ENCODE measurements around the gene SLC27A3.
"Not testable (repeated sequence)": the region's sequence is repeated elsewhere in the genome, so short reads cannot be mapped to it uniquely, and the experiment has no call there.

SLC27A3 gene

DNA sequence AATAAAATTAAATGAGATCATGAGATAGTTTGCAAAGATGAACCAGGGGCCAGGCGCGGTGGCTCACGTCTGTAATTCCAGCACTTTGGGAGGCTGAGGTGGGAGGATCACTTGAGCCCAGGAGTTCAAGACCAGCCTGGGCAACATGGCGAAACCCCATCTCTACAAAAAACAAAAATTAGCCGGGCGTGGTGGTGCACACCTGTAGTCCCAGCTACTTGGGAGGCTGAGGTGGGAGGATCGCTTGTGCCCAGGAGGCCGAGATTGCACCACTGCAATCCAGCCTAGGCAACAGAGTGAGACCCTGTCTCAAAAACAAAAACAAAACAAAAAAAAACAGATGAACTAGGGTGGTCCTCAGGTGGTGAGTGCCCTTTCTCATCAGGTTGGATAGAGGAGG lies 7.4 kb downstream of the SLC27A3 start:
- DNase-seq = not testable (repeated sequence)

DNA sequence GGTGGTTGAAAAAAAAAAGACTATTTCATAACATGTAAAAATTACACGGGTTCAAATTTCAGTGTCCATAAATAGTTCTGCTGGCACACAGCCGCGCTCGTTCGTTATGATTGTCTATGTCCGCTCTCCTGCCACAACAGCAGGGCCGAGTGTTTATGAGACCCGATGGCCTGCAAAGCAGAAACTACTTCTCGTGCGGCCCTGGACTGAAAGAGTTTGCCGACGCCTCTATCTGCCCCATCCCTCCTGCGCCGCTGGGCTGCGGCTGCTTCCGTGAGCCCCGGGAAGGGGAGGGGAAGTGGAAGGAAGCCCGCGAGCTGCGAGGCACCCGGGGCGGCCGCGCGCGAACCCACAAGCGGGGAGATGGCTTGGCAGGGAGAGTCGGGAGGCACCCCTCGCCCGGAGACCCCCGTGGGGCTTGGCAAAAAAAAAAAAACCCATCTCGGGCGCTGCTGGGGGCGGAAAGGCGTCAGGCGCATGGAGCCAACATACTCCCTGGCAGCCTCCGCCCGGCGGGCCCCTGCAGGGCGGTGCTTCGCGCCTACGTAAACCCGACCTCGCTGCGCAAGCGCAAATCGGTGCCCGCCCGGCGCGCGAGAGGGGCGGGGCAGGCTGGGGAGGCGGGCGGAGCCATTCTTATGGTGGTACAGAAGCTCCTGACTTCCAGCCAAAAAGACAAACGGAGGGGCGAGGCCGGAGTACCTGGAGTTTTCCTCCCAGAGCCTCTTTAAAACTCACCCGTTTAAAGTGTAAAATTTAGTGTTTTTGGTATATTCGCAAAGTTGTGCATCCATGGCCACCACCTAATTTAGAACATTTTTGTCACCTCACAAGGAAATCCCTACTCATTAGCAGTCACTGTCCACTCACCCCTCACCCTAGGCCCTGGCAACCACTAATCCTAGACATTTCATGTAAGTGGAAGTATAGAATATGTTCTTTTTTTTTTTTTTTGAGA lies 8.3 kb downstream of the SLC27A3 start:
- peak; percentile 95 for DNase-seq

GRCh38 chr1:153786038-153786790 lies 11.0 kb downstream of the SLC27A3 start:
- DNase-seq = no peak

- DNase-seq = no peak
Observed at GRCh38 chr1:153789478-153790034, 14.3 kb downstream of the SLC27A3 start.

DNA sequence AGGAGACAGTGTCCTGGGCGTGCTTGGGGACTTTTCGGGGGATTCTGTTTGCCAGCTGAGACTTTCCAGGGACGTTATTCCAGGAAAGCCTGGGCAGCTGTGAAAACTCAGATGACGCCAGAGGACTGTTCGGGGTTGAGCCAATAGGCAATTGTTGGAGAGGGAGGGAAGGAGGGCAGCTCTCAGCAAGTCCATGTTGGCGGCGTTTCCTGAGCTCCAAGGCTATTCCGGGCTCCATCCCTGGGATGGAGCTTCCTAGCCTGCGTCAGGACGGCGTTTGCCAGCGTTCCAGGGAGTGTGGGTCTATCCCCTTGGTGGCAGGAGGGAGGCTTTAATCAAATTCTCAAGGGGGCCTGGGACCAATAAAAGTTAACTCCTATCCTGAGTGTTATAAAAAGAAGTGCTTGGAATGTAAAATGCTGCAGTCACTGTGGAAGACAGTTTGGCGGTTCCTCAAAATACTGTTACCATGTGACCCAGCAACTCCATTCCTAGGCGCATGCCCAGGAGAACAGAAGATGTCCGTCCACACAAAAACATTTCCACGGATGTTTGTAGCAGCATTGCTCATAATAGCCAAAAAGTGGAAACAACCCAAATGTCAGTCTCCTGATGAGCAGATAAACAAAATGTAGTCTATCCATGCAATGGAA lies 15.2 kb downstream of the SLC27A3 start:
- no peak for DNase-seq

GRCh38 chr1:153790966-153791647 lies 15.9 kb downstream of the SLC27A3 start:
- peak; percentile 77 for DNase-seq

GRCh38 chr1:153791648-153792253 lies 16.5 kb downstream of the SLC27A3 start:
- DNase-seq = peak; percentile 27

DNA sequence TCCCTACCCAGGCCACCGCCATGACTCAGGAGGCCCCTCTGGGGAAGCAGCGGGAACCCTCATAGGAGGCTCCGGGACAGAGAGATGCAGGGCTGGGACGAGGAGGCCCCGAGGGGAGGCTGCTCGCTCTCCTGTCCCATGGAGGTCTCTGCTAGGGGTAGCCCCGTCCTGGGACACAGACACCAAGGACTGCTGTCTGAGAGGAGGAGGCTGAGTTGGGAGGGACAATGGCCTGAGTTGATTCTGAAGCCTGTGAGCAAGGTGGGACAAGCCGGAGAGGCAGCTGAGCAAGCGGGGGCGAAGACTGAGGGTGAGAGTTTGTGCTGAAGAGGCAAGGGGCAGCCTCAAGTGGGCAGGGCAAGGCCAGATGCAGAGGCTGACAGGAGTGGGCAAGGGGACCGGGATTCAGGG lies 17.4 kb downstream of the SLC27A3 start:
- no peak for DNase-seq

DNA sequence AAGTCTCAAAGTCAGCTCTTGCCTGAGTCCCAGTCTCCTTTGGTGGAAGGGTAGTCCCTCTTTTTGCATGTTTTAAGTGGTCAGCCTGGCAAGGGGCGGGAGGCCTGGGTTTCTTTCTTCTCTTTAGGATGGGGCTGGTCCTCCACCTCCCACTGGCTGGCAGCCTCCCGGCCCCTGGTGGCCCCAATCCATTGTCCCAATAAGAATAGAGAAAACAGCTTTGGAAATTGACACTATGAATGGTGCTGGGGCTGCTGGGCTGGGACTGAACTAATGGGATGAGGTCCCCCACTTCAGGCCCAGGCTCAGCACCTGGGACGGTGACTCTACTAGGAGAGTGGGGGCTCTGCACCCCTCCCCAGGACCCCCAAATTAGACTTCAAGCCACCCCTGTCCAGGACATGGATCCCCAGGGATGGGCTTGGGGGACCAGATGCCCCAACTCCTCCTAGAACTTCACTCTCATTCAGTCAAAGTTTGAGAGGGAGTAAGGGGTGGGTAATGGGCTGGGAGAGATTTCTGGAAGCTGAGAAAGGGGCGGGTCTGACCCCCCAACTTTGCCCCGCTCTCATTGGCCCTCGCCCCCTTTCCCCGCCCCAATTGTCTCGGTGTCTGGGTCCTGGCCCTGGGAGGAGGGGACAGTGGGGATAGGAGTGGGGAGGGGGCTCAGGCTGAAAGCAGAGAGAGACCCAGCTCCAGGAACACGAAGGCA lies 18.2 kb downstream of the SLC27A3 start:
- no peak for DNase-seq

GRCh38 chr1:153793973-153794615 lies 18.9 kb downstream of the SLC27A3 start:
- no peak for DNase-seq

DNA sequence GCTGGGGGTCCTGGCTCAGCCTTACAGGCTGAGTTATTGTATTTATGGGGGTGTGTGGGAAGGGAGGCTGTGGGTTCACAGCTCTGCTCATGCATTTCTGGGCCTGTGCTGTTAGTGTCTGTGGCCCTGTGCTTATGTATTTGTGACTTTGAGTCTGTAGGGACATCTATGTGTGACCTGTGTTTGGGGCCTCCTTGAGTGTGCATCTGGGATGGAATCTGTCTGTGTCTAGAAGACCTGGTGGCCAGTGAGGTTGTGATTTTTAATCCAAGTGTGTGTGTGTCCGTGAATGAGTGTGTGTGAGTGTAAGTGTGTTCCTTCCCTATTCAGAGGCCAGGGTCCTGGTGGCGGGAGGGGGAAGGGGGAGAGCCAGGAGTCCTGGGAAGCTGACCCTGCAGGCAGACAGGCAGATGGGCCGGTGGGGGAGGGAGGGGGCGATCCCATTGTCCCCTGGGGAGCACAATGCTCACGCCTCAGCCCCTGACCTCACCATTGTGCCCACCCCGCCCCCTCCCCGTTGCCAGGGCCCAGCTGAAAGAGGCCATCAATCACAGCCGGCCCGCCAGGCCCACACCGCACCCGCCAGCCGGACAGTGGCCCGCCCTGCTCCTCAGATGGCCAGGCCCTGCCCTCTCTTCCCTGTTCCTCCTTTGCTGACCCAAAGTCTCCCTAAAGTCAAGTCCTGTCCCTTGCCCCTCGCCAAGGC lies 19.6 kb downstream of the SLC27A3 start:
- no peak for DNase-seq

DNA sequence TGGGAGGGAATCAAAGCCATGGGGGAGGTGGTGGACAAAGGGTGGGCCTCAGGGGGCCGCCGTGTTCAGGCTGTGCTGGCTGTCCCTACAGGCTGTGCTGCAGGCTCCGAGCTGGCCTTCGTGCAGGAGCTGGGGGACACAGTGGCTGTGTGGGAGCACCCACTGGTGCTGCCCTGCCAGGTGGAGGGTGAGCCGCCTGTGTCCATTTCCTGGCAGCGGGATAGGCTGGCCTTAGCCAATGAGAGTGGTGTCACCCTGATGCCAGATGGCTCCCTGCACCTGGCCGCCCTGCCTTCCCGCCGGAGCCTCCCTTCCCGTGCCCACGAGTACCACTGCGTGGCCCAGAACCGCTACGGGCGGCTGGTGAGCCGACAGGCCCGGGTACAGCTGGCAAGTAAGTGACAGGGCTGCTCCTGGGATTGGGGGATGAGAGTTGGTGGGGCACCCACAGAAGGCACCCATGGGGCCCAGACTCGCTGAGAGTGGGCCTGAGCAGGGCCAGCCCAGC lies 20.2 kb downstream of the SLC27A3 start:
- DNase-seq = no peak

GRCh38 chr1:153795934-153796785 lies 21.0 kb downstream of the SLC27A3 start:
- DNase-seq = no peak

GRCh38 chr1:153796786-153797659 lies 21.8 kb downstream of the SLC27A3 start:
- peak; percentile 83 for DNase-seq

DNA sequence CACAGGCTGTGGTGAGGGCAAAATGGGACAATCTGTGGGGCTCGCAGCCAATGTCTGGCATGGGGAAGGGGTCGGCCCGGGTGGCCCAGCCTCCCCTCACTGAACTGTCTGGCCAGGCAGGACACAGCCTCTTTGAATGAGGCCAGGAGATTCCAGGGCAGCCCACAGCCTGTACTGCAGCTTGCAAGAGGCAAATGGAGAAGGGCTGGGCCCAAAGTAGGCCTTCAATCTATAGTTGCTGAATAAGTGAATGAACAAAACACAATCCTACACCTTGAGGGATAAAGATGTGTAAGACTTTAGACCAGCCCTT lies 23.2 kb downstream of the SLC27A3 start:
- DNase-seq = no peak

GRCh38 chr1:153799016-153799415 lies 23.8 kb downstream of the SLC27A3 start:
- DNase-seq = no peak

DNA sequence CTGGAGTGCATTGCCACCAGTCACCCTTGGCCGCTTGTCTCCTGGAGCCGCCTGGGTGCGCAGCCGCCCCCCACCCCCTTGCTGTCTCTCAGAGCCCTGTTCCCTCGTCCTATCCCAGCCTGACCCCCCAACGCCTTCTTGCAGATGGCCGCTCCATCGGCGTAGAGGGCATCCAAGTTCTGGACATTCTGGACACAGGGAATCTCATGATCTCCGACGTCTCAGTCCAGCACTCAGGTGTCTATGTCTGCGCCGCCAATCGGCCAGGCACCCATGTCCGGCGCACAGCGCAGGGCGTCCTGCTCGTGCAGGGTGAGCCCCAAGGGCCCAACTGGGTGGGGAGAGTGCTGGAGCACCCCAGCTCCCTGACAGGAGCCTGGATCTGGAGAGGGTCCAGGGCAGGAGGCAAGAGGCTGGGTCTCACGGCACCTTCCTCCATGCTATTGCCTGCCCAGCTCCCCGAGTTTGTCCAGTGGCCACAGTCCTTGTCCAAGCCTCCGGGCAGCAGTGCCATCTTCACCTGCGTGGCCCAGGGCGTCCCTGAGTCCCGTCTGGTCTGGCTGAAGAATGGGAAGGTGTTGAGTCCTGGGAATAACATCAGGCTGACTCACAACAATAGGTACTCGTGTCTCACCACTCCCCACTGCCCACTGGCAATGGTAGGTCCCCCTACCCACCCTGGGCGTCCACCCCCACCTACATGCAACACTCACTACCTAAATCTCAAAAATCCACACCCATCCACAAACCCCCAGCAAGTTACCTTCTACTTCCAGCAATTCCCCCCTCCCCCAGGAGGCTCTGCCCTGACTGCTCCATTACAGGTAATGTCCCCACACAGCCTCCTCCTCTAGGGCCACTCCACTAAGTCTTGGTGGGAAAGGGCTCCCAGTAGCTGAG lies 24.6 kb downstream of the SLC27A3 start:
- no peak for DNase-seq
